ENCODE results near the gene SNX3.

DNA sequence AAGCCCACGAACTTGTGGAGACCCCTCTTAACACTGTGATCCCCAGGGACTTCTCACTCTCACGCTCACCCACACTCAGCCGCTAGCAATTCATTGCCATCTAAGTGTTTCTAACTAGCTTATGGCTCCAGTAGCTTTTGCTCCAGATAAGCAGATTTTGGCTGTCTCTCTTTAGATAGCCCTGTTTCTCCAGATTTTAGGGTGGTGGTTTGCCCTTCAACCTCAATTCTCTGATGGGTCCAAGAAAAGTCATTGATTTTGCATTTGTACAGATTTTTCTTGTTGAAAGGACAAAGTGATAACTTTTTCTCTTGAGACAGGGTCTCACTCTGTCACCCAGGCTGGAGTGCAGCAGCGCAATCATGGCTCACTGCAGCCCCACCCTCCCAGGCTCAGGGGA, 53.8 kb downstream of the SNX3 start:
- TF ChIP-seq, protein P1, sequence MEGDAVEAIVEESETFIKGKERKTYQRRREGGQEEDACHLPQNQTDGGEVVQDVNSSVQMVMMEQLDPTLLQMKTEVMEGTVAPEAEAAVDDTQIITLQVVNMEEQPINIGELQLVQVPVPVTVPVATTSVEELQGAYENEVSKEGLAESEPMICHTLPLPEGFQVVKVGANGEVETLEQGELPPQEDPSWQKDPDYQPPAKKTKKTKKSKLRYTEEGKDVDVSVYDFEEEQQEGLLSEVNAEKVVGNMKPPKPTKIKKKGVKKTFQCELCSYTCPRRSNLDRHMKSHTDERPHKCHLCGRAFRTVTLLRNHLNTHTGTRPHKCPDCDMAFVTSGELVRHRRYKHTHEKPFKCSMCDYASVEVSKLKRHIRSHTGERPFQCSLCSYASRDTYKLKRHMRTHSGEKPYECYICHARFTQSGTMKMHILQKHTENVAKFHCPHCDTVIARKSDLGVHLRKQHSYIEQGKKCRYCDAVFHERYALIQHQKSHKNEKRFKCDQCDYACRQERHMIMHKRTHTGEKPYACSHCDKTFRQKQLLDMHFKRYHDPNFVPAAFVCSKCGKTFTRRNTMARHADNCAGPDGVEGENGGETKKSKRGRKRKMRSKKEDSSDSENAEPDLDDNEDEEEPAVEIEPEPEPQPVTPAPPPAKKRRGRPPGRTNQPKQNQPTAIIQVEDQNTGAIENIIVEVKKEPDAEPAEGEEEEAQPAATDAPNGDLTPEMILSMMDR (IDR thresholded peaks at IDR 0.05) = no peak
- no peak for TF ChIP-seq EZH2 (IDR thresholded peaks at IDR 0.05; ENCODE audit: borderline replicate concordance, insufficient read depth, low read depth, low read length, poor library complexity, severe bottlenecking)

Data from B cell (primary cell).